KMS-11 (cell line): Measurements from ENCODE around the gene BCAN.

Experiments
- H2AFZ ChIP-seq: fragments of 200-600 bp; sonication (generic); 2 replicates; pipeline ENCODE4 v1.6.1; 2016; ENCODE audit warnings: antibody characterized with exemption, mixed run types, low read depth
- H3K27ac ChIP-seq: fragments of 200-600 bp; sonication (generic); 2 replicates; pipeline ENCODE4 v1.6.1; 2016; ENCODE audit warnings: mild to moderate bottlenecking, mixed run types
- H3K27me3 ChIP-seq: fragments of 200-600 bp; sonication (generic); 2 replicates; pipeline ENCODE4 v1.6.1; 2017; ENCODE audit warnings: mild to moderate bottlenecking, low read depth, mixed run types, moderate library complexity; ENCODE audit not compliant: insufficient read depth
- H3K36me3 ChIP-seq: fragments of 200-600 bp; sonication (generic); 2 replicates; pipeline ENCODE4 v1.6.1; 2017; ENCODE audit warnings: mild to moderate bottlenecking, mixed run types; ENCODE audit not compliant: insufficient read depth
- H3K4me1 ChIP-seq: fragments of 200-600 bp; sonication (generic); 2 replicates; pipeline ENCODE4 v1.6.1; 2016; ENCODE audit warnings: mild to moderate bottlenecking, low read depth, mixed run types; ENCODE audit not compliant: poor library complexity, severe bottlenecking
- H3K4me2 ChIP-seq: fragments of 200-600 bp; sonication (generic); 2 replicates; pipeline ENCODE4 v1.7.0; 2016; ENCODE audit warnings: mild to moderate bottlenecking, mixed run types
- H3K4me3 ChIP-seq: fragments of 200-600 bp; sonication (generic); IDR thresholded peaks from 2 replicates; pipeline ENCODE4 v1.6.1; 2017; ENCODE audit warnings: low read depth, low read length, mixed read lengths; ENCODE audit not compliant: insufficient read depth
- H3K79me2 ChIP-seq: fragments of 200-600 bp; sonication (generic); 2 replicates; pipeline ENCODE4 v1.6.1; 2016; ENCODE audit warnings: low read depth, mixed run types; ENCODE audit not compliant: insufficient read depth
- H3K9ac ChIP-seq: fragments of 200-600 bp; sonication (generic); 2 replicates; pipeline ENCODE4 v1.6.1; 2016; ENCODE audit warnings: mild to moderate bottlenecking, mixed run types
- H4K20me1 ChIP-seq: fragments of 200-600 bp; sonication (generic); 2 replicates; pipeline ENCODE4 v1.6.1; 2016; ENCODE audit warnings: mild to moderate bottlenecking, mixed run types; ENCODE audit not compliant: insufficient read depth
- TF ChIP-seq, protein P1 (sequence below): fragments of 200-600 bp; sonication (generic); conservative IDR thresholded peaks from 2 replicates; pipeline ENCODE4 v1.6.1; 2017; ENCODE audit warnings: low read depth, mild to moderate bottlenecking, antibody characterized with exemption, low read length, moderate library complexity, mixed read lengths

The BCAN gene

DNA sequence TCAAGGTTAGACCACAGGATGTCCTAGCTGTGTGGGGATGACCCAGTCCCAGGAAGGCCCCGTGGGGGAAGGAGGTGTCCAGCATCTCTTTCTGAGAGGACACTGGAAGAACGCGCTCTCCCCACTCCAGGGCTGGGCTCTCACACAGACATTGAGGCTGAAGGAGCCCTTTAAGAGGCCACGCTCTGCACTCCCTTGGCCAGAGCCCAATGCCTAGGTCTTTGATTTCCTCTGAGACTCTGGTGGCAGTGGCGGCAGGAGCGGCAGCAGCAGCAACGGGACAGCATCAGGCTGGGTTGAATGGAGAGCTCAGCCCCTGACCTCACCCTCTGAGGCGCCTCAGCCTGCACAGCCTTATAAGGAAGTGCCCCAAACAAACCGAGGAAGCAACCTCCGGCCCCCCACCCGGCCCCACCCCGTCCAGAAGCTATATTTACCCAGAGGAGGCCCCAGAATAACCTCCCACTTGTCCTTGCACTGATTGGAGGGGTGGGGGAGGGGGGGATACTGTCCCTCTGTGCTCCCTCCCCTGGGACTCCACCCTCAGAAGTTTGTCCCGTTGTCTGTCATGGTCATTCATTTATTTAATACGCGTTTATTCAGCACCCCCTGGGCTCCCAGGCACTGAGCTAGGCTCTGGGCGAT, 23.0 kb downstream of the BCAN start:
- H3K79me2 ChIP-seq = peaks cover 8% of the 10 kb centered on the region; the same call in 1 of the 2 replicates
- no peak overlapping the region; the same call in 1 of the 2 replicates for H3K4me2 ChIP-seq
- peaks cover 45% of the 10 kb centered on the region for H3K4me1 ChIP-seq
- H2AFZ ChIP-seq = no peak overlapping the region
- H3K27ac ChIP-seq = no peak overlapping the region
- peaks cover 62% of the 10 kb centered on the region; the same call in 1 of the 2 replicates for H3K27me3 ChIP-seq
- H4K20me1 ChIP-seq = no peaks in the 10 kb centered on the region
- TF ChIP-seq, protein P1, sequence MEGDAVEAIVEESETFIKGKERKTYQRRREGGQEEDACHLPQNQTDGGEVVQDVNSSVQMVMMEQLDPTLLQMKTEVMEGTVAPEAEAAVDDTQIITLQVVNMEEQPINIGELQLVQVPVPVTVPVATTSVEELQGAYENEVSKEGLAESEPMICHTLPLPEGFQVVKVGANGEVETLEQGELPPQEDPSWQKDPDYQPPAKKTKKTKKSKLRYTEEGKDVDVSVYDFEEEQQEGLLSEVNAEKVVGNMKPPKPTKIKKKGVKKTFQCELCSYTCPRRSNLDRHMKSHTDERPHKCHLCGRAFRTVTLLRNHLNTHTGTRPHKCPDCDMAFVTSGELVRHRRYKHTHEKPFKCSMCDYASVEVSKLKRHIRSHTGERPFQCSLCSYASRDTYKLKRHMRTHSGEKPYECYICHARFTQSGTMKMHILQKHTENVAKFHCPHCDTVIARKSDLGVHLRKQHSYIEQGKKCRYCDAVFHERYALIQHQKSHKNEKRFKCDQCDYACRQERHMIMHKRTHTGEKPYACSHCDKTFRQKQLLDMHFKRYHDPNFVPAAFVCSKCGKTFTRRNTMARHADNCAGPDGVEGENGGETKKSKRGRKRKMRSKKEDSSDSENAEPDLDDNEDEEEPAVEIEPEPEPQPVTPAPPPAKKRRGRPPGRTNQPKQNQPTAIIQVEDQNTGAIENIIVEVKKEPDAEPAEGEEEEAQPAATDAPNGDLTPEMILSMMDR = no peak
- no peak overlapping the region for H3K4me3 ChIP-seq
- H3K9ac ChIP-seq = no peak overlapping the region
- H3K36me3 ChIP-seq = no peaks in the 10 kb centered on the region

DNA sequence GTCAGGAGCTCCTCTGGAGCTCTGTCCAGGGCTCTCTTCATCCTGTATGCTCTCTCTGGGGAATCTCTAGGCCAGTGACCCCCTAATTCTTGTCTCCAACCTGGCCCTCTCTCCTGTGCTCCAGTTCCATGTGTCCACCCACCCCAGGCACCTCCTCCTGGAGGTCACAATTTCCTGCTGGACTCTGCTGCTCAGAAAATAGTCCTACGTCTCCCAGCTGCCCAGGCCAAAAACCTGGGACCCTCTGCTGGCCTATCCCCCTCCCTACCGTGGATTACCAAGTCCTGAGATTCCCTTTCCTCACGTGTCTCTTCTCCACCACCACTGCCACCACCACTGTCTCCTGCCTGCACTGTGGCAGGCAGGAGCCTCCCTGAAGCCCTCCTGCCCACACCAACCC, 23.6 kb downstream of the BCAN start:
- no peaks in the 10 kb centered on the region for H4K20me1 ChIP-seq
- peaks cover 68% of the 10 kb centered on the region for H3K27me3 ChIP-seq
- no peak overlapping the region for H3K27ac ChIP-seq
- no peak overlapping the region for H3K4me3 ChIP-seq
- H3K4me1 ChIP-seq = peaks cover 45% of the 10 kb centered on the region
- TF ChIP-seq, protein P1 = no peak
- H2AFZ ChIP-seq = no peak overlapping the region
- H3K9ac ChIP-seq = no peak overlapping the region
- no peaks in the 10 kb centered on the region for H3K36me3 ChIP-seq
- H3K4me2 ChIP-seq = no peak overlapping the region
- peaks cover 6% of the 10 kb centered on the region; the same call in 1 of the 2 replicates for H3K79me2 ChIP-seq

DNA sequence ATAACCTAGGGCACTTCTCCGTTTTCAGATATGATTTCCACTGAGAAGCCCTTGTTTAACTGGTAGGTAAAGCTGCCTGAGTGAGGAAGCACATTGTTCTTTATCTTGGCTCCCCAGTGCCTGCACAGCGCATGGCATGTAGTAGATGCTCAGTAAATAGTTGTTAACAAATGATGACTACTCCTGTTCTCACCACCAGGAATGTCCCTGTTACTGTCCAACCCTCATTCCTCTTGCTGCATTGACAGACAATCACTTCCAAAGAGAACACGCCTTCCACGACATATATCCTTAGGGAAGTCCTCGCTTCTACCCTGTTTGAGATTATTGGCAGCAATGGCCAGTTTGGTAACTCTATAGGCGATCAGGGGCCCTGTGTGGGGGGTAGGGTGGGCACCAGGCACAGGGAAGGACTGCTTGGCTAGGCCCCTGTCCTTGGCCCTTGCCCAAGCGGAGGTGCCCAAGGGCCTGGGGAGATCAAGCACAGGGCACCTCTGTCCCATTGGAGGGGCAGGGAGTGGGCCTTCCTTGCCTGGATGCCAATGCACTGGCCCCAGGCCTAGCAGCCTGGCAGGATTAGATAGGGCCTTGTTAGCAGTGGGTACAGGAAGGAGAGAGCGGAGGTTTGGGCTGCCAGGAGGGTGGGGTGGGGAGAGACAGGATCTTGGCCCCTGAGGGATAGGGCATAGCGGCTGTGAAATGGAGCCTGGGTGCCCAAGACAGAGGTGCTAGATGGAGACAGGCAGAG, 25.1 kb downstream of the BCAN start:
- Histone ChIP-seq H3K4me2 (no peak overlapping the region), H3K27ac (no peak overlapping the region), H3K36me3 (no peaks in the 10 kb centered on the region), H3K4me1 (peaks cover 38% of the 10 kb centered on the region), H3K4me3 (no peak overlapping the region), H2AFZ (no peak overlapping the region), H3K27me3 (peaks cover 70% of the 10 kb centered on the region), H4K20me1 (no peaks in the 10 kb centered on the region), H3K79me2 (no peaks in the 10 kb centered on the region), H3K9ac (no peak overlapping the region)
- TF ChIP-seq, protein P1 = no peak

DNA sequence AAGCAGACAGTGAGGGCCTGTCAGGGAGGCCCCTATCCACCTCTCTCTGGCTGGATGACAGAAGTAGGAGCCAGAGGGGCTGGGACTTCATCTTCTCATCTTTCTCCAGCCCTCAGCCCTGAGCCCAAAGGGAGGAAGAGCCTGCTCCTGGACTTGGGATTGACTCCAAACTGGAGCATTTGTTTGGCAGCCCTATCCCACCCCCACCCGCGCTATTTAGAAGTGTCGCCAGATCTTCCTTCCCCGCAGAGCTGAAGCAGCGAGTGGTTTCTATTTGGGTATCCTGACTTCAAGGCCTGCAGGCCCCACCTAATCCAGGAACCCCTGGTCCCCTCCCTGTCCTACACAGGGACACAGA, 25.7 kb downstream of the BCAN start:
- Histone ChIP-seq H3K27ac (no peak overlapping the region), H3K36me3 (no peaks in the 10 kb centered on the region), H3K79me2 (no peaks in the 10 kb centered on the region), H3K27me3 (peaks cover 74% of the 10 kb centered on the region), H3K4me2 (no peak overlapping the region), H2AFZ (no peak overlapping the region), H3K4me3 (no peak overlapping the region), H3K4me1 (peaks cover 32% of the 10 kb centered on the region), H3K9ac (no peak overlapping the region), H4K20me1 (no peaks in the 10 kb centered on the region)
- TF ChIP-seq, protein P1 = no peak
